Liver (tissue), 9 donors: ENCODE data around the gene NCK1. TPM values are rescaled to one million over a fixed set of nuclear protein-coding genes. Genes with fewer than 3 reads are reported as not detected.

Source experiments
- DNase-seq: peaks from one replicate; pipeline ENCODE4 v3.0.0-alpha.2; 2017; ENCODE audit warnings: low spot score
- H3K27ac ChIP-seq, 2 donors: one replicate each; pipeline ENCODE4 v1.7.0; 2013; ENCODE audit warnings: inconsistent platforms in 2 of 2, low read length in 2 of 2, control low read depth in 1 of 2, low read depth in 1 of 2, mild to moderate bottlenecking in 1 of 2
- H3K27me3 ChIP-seq, 4 donors: one replicate each; pipeline versions ENCODE4 v1.6.1 to v1.7.0; 2013; ENCODE audit warnings: low read length in 3 of 4, inconsistent platforms in 1 of 4, mild to moderate bottlenecking in 1 of 4, moderate library complexity in 1 of 4; ENCODE audit not compliant: control insufficient read depth in 4 of 4, insufficient read depth in 4 of 4
- H3K36me3 ChIP-seq, 4 donors: one replicate each; pipeline versions ENCODE4 v1.6.1 to v1.7.0; 2013; ENCODE audit warnings: low read length in 3 of 4, mild to moderate bottlenecking in 3 of 4, low read depth in 1 of 4, moderate library complexity in 1 of 4; ENCODE audit not compliant: control insufficient read depth in 4 of 4, insufficient read depth in 3 of 4
- H3K4me1 ChIP-seq, 4 donors: one replicate each; pipeline versions ENCODE4 v1.6.1 to v1.7.0; 2013; ENCODE audit warnings: low read length in 3 of 4, mild to moderate bottlenecking in 3 of 4, moderate library complexity in 1 of 4; ENCODE audit not compliant: control insufficient read depth in 4 of 4, insufficient read depth in 4 of 4
- H3K4me3 ChIP-seq, 3 donors: one replicate each; pipeline versions ENCODE4 v1.6.1 to v1.7.0; 2013; ENCODE audit warnings: low read length in 3 of 3, control low read depth in 1 of 3, low read depth in 1 of 3, mild to moderate bottlenecking in 1 of 3
- H3K9ac ChIP-seq, 2 donors: one replicate each; pipeline ENCODE4 v1.7.0; 2013; ENCODE audit warnings: low read length in 2 of 2, mild to moderate bottlenecking in 2 of 2, moderate library complexity in 2 of 2, control low read depth in 1 of 2, low read depth in 1 of 2
- H3K9me3 ChIP-seq, 4 donors: one replicate each; pipeline versions ENCODE4 v1.6.1 to v1.7.0; 2013; ENCODE audit warnings: low read length in 3 of 4; ENCODE audit not compliant: control insufficient read depth in 4 of 4
- FOXA1 ChIP-seq: IDR thresholded peaks from 2 replicates; pipeline ENCODE4 v1.6.1; 2016; ENCODE audit warnings: antibody characterized with exemption
- FOXA2 ChIP-seq: IDR thresholded peaks from 2 replicates; pipeline ENCODE4 v1.6.1; 2016; ENCODE audit warnings: antibody characterized with exemption
- HNF4G ChIP-seq: IDR thresholded peaks from 2 replicates; pipeline ENCODE4 v1.6.1; 2016; ENCODE audit warnings: antibody characterized with exemption
- JUND ChIP-seq, 2 donors: IDR thresholded peaks; 2 replicates each; pipeline ENCODE4 v1.6.1; 2016; ENCODE audit warnings: antibody characterized with exemption in 2 of 2
- NR2F2 ChIP-seq: IDR thresholded peaks from 2 replicates; pipeline ENCODE4 v1.6.1; 2016; ENCODE audit warnings: antibody characterized with exemption
- RAD21 ChIP-seq, 2 donors: IDR thresholded peaks; 2 replicates each; pipeline ENCODE4 v1.6.1; 2016; ENCODE audit warnings: antibody characterized with exemption in 2 of 2, mild to moderate bottlenecking in 2 of 2
- RXRA ChIP-seq, 2 donors: IDR thresholded peaks; 2 replicates each; pipeline ENCODE4 v1.6.1; 2017 to 2018; ENCODE audit warnings: antibody characterized with exemption in 2 of 2, mild to moderate bottlenecking in 1 of 2
- TAF1 ChIP-seq: conservative IDR thresholded peaks from 2 replicates; pipeline ENCODE4 v1.6.1; 2016; ENCODE audit warnings: antibody characterized with exemption, mild to moderate bottlenecking
- YY1 ChIP-seq: IDR thresholded peaks from 2 replicates; pipeline ENCODE4 v1.6.1; 2016; ENCODE audit warnings: antibody characterized with exemption, mild to moderate bottlenecking
- WGBS: extraction: QIAGEN DNeasy Blood & Tissue Kit; methylation state at CpG from one replicate; pipeline ENCODE4 v1.1.7; 2013; 5-methylcytosine and 5-hydroxymethylcytosine counted together
- polyA plus RNA-seq, 2 donors: library from polyadenylated mRNA; stranded (reverse) in 1 of 2; unstranded in 1 of 2; fragments of 200-250 nt in 1 of 2; fragments of >200 nt in 1 of 2; fragmentation: Nextera tagmentation in 1 of 2; extraction: Ambion mirVana in 1 of 2; gene quantifications; one replicate each; pipeline versions ENCODE4 v1.2.1 to v1.2.3, GENCODE V29; 2013 to 2015
- total RNA-seq, 2 donors: library from RNA; depleted of rRNA; stranded (reverse); fragments of >200 nt; gene quantifications; one replicate each; pipeline ENCODE4 v1.2.3, GENCODE V29; 2014
- TF ChIP-seq, protein P1 (sequence below): IDR thresholded peaks from 2 replicates; pipeline ENCODE4 v1.6.1; 2016; ENCODE audit warnings: antibody characterized with exemption
- TF ChIP-seq, protein P2 (sequence below): fragments of 150-350 bp; IDR thresholded peaks from 2 replicates; pipeline ENCODE4 v1.5.1; 2017; ENCODE audit warnings: improper control_type of control experiment, low read depth, low read length; ENCODE audit not compliant: missing input control
- TF ChIP-seq, protein P3 (sequence below): IDR thresholded peaks from 2 replicates; pipeline ENCODE4 v1.6.1; 2016; ENCODE audit warnings: antibody characterized with exemption, mild to moderate bottlenecking
- TF ChIP-seq, protein P4 (sequence below): IDR thresholded peaks from 2 replicates; pipeline ENCODE4 v1.6.1; 2016; ENCODE audit warnings: antibody characterized with exemption
- TF ChIP-seq, protein P5 (sequence below): IDR thresholded peaks from 2 replicates; pipeline ENCODE4 v1.6.1; 2016; ENCODE audit warnings: antibody characterized with exemption
- donor health status: healthy.
- donor health status: healthy.
- donor health status: healthy.
- donor health status: healthy.
- donor health status: healthy.

Gene NCK1
- total and polyA plus RNA-seq, 4 donors = 13.7 to 35.8 (median 19.4) TPM

DNA sequence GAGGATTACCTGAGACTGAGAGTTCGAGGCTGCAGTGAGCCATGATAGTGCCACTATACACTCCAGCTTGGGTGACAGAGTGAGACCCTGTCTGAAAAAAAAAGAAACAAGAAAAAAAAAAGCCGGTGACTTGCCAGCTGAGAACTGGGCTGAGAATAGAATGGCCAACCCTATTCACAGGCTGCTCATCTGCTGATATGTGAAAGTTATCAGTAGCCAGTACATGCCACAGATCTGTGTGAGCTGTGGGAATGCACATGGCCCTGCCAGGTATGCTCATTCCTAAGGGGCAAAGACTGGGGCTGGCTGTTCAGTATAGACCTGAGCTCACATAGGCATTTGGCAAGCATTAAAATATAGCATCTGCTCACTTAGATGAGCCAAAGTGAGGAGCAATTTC lies 126.6 kb downstream of the NCK1 start:
- Histone ChIP-seq H3K9me3 (no peaks in the 10 kb centered on the region), H3K36me3 (no peaks in the 10 kb centered on the region), H3K27me3 (no peaks in the 10 kb centered on the region), H3K4me1 (no peaks in the 10 kb centered on the region), H3K27ac (no peak overlapping the region), H3K9ac (no peak overlapping the region), H3K4me3 (no peak overlapping the region)
- WGBS = 97% methylated on average over 2 of the region's 2 CpGs
- TF ChIP-seq TAF1 = no peak
- TF ChIP-seq, protein P1, sequence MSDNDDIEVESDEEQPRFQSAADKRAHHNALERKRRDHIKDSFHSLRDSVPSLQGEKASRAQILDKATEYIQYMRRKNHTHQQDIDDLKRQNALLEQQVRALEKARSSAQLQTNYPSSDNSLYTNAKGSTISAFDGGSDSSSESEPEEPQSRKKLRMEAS = no peak
- TF ChIP-seq, protein P2, sequence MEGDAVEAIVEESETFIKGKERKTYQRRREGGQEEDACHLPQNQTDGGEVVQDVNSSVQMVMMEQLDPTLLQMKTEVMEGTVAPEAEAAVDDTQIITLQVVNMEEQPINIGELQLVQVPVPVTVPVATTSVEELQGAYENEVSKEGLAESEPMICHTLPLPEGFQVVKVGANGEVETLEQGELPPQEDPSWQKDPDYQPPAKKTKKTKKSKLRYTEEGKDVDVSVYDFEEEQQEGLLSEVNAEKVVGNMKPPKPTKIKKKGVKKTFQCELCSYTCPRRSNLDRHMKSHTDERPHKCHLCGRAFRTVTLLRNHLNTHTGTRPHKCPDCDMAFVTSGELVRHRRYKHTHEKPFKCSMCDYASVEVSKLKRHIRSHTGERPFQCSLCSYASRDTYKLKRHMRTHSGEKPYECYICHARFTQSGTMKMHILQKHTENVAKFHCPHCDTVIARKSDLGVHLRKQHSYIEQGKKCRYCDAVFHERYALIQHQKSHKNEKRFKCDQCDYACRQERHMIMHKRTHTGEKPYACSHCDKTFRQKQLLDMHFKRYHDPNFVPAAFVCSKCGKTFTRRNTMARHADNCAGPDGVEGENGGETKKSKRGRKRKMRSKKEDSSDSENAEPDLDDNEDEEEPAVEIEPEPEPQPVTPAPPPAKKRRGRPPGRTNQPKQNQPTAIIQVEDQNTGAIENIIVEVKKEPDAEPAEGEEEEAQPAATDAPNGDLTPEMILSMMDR = no peak
- TF ChIP-seq YY1 = no peak
- no peak for TF ChIP-seq FOXA2
- TF ChIP-seq JUND (IDR thresholded peaks at IDR 0.05) = no peak
- TF ChIP-seq, protein P3, sequence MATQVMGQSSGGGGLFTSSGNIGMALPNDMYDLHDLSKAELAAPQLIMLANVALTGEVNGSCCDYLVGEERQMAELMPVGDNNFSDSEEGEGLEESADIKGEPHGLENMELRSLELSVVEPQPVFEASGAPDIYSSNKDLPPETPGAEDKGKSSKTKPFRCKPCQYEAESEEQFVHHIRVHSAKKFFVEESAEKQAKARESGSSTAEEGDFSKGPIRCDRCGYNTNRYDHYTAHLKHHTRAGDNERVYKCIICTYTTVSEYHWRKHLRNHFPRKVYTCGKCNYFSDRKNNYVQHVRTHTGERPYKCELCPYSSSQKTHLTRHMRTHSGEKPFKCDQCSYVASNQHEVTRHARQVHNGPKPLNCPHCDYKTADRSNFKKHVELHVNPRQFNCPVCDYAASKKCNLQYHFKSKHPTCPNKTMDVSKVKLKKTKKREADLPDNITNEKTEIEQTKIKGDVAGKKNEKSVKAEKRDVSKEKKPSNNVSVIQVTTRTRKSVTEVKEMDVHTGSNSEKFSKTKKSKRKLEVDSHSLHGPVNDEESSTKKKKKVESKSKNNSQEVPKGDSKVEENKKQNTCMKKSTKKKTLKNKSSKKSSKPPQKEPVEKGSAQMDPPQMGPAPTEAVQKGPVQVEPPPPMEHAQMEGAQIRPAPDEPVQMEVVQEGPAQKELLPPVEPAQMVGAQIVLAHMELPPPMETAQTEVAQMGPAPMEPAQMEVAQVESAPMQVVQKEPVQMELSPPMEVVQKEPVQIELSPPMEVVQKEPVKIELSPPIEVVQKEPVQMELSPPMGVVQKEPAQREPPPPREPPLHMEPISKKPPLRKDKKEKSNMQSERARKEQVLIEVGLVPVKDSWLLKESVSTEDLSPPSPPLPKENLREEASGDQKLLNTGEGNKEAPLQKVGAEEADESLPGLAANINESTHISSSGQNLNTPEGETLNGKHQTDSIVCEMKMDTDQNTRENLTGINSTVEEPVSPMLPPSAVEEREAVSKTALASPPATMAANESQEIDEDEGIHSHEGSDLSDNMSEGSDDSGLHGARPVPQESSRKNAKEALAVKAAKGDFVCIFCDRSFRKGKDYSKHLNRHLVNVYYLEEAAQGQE = no peak
- no peak for TF ChIP-seq HNF4G
- TF ChIP-seq, protein P4, sequence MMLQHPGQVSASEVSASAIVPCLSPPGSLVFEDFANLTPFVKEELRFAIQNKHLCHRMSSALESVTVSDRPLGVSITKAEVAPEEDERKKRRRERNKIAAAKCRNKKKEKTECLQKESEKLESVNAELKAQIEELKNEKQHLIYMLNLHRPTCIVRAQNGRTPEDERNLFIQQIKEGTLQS = no peak
- DNase-seq = no peak

DNA sequence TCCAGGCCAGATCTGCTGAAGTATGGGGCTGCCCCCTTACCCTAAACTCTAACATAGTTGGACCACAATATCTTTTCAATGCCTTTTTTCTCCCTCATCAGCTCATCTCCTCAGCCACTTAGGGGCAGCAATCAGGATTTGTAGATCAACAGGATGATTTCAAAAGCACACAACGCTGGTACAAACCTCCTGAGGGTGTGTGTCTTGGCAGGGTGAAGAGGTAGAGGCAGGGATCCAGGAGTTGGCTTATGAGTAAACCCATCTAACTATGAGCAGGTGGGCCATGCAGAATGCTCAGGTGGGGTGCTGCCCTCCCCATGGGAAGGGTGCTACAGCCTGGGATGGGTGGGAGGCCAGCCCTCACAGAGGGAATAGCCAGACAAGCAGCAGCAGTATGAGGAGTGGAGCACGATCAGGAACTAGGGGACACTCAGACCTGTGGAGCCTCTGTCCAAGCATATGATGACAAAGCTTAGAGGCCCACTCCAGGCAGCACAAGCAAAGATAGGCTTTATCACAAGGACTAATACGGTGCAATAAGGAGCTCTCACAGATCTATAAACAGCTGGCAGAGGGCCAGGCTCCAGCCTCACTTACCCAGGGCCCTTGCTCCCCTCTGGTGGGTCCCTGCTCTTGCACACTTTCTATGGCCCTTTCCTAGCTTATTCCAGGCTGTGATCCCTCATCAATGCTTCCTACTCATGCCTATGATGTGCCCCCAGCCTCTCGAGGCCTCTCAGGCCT lies 127.9 kb downstream of the NCK1 start:
- H3K4me1 ChIP-seq = peaks cover 0 to 5% (median 2%) of the 10 kb centered on the region in 4 donors
- no peak overlapping the region for H3K27ac ChIP-seq
- no peak overlapping the region for H3K4me3 ChIP-seq
- no peak for DNase-seq
- no peaks in the 10 kb centered on the region for H3K36me3 ChIP-seq
- 87% methylated on average over 4 of the region's 4 CpGs for WGBS
- no peaks in the 10 kb centered on the region for H3K27me3 ChIP-seq
- TF ChIP-seq RXRA (IDR thresholded peaks at IDR 0.05) = no peak
- no peak for TF ChIP-seq YY1
- TF ChIP-seq, protein P4 = no peak
- TF ChIP-seq RAD21 (IDR thresholded peaks at IDR 0.05) = no peak
- TF ChIP-seq, protein P1 = no peak
- TF ChIP-seq TAF1 = no peak
- no peak for TF ChIP-seq NR2F2
- TF ChIP-seq FOXA1 = no peak
- TF ChIP-seq HNF4G = no peak
- TF ChIP-seq, protein P5, sequence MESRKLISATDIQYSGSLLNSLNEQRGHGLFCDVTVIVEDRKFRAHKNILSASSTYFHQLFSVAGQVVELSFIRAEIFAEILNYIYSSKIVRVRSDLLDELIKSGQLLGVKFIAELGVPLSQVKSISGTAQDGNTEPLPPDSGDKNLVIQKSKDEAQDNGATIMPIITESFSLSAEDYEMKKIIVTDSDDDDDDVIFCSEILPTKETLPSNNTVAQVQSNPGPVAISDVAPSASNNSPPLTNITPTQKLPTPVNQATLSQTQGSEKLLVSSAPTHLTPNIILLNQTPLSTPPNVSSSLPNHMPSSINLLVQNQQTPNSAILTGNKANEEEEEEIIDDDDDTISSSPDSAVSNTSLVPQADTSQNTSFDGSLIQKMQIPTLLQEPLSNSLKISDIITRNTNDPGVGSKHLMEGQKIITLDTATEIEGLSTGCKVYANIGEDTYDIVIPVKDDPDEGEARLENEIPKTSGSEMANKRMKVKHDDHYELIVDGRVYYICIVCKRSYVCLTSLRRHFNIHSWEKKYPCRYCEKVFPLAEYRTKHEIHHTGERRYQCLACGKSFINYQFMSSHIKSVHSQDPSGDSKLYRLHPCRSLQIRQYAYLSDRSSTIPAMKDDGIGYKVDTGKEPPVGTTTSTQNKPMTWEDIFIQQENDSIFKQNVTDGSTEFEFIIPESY = no peak
- TF ChIP-seq, protein P2 = no peak
- no peak overlapping the region for H3K9ac ChIP-seq
- no peaks in the 10 kb centered on the region for H3K9me3 ChIP-seq
